Activated naive CD8-positive, alpha-beta T cell treated with anti-CD3 and anti-CD28 coated beads for 36 hours (primary cell): ENCODE data around the gene TMEM117. TPM values are rescaled to one million over a fixed set of nuclear protein-coding genes. Genes with fewer than 3 reads are reported as not detected.

ENCODE experiments used
- DNase-seq: peaks from one replicate; pipeline ENCODE4 v3.0.0; 2021
- H3K27ac Mint-ChIP-seq: one replicate; pipeline ENCODE4 v1.8.0; 2022; ENCODE audit warnings: mild to moderate bottlenecking, moderate library complexity, mixed read lengths
- H3K27me3 Mint-ChIP-seq: one replicate; pipeline ENCODE4 v1.8.0; 2022; ENCODE audit warnings: mild to moderate bottlenecking, mixed read lengths
- H3K36me3 Mint-ChIP-seq: one replicate; pipeline ENCODE4 v1.8.0; 2021; ENCODE audit warnings: mild to moderate bottlenecking, mixed read lengths
- H3K4me1 Mint-ChIP-seq: one replicate; pipeline ENCODE4 v1.8.0; 2021; ENCODE audit warnings: mixed read lengths
- H3K4me3 Mint-ChIP-seq: one replicate; pipeline ENCODE4 v1.8.0; 2022; ENCODE audit warnings: mild to moderate bottlenecking, moderate library complexity, mixed read lengths
- H3K9me3 Mint-ChIP-seq: one replicate; pipeline ENCODE4 v1.8.0; 2022; ENCODE audit warnings: mixed read lengths
- total RNA-seq, 2 experiments: library from RNA; stranded (reverse); gene quantifications; one replicate each; pipeline ENCODE4 v1.2.3, GENCODE V29; 2021

TMEM117 gene
- total RNA-seq, 2 experiments from 2014 or later = 0.68 to 0.74 TPM

DNA sequence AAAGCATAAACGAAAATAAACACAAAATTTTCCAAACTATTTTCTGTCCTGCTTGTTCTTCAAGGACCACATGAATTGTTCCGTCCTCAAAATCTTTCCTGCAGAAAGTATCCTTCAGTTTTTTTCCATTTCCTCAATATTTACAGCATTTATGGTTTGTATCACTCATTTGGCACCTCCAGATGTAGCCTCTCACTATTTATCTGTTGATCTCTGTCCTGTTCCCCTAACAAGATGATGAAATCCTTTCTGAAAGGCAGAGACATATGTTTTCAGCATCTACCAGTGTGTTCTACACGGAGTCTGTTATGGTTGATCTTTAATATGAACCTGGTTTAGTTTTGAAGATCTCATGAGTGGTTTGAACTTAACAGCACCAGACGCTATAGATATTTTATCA, 550.1 kb downstream of the TMEM117 start:
- Mint-ChIP-seq H3K9me3 (no peaks in the 10 kb centered on the region), H3K36me3 (peaks cover 4% of the 10 kb centered on the region), H3K4me3 (no peak overlapping the region), H3K4me1 (no peaks in the 10 kb centered on the region), H3K27me3 (no peaks in the 10 kb centered on the region), H3K27ac (no peak overlapping the region)
- DNase-seq = no peak

DNA sequence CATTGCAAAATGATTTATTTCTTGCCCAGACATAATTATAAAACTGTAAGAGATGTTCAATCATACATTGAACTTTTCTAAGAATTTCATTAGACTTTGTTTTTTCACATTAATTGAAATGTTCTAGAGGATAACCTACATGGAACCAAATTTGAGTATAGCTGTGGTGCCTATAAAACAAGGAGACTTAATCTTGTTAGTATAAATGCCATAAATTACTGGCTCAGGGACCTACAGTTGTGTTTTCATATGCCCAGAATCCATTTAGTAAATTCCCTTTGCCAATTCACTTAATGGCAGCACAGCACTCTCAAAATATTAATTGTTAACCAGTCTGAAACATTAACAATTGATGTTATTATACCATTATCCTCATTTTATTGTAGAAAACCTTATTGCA, 551.7 kb downstream of the TMEM117 start:
- Mint-ChIP-seq H3K4me1 (no peaks in the 10 kb centered on the region), H3K27ac (no peak overlapping the region), H3K27me3 (no peaks in the 10 kb centered on the region), H3K4me3 (no peak overlapping the region), H3K9me3 (no peaks in the 10 kb centered on the region), H3K36me3 (peaks cover 4% of the 10 kb centered on the region)
- DNase-seq = no peak

DNA sequence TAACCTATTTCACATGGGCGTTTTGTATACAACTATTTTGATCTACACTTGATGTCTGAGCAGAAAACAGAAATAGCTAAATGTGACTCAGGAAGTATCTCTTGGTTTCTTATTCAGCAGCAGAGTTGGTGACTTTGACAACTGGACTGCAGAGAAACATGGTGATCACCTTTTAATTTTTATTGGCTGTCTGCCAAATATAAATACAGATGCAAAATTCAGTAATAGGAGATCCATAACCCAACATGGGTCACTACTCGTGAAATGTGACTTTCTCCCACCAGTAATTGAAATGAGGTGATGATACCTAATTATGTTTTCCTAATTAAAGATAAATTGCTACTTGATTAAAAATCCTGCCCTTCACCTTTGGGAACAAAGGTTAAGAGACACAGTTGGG, 553.2 kb downstream of the TMEM117 start:
- H3K9me3 Mint-ChIP-seq = no peaks in the 10 kb centered on the region
- no peak overlapping the region for H3K27ac Mint-ChIP-seq
- no peaks in the 10 kb centered on the region for H3K27me3 Mint-ChIP-seq
- H3K36me3 Mint-ChIP-seq = peaks cover 4% of the 10 kb centered on the region
- no peak for DNase-seq
- H3K4me1 Mint-ChIP-seq = no peaks in the 10 kb centered on the region
- no peak overlapping the region for H3K4me3 Mint-ChIP-seq

GRCh38 chr12:44389896-44390295, 554.0 kb downstream of the TMEM117 start:
- peaks cover 4% of the 10 kb centered on the region for H3K36me3 Mint-ChIP-seq
- no peaks in the 10 kb centered on the region for H3K27me3 Mint-ChIP-seq
- DNase-seq = no peak
- H3K27ac Mint-ChIP-seq = no peak overlapping the region
- no peaks in the 10 kb centered on the region for H3K9me3 Mint-ChIP-seq
- no peaks in the 10 kb centered on the region for H3K4me1 Mint-ChIP-seq
- H3K4me3 Mint-ChIP-seq = no peak overlapping the region

DNA sequence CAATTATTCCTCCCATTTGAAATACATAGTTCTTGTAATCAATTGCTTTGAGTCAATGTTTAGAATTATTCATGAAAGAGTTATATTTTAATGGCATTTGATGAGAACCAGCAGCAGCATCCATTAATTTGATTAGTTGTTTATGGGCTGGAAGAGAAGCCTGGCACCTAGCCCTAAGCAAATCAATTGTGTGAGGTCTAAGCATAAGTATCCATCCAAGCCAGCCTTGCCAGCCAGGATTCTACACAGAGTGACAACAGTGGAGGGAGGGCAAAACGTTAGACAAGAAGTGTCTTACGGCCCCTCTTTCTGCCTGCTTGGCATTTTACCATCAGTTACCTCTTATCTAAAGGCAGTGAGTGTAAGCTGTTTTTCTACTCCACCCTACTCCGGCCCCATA, 561.8 kb downstream of the TMEM117 start:
- Mint-ChIP-seq H3K36me3 (no peaks in the 10 kb centered on the region), H3K9me3 (peaks cover 1% of the 10 kb centered on the region), H3K4me3 (no peak overlapping the region), H3K27ac (no peak overlapping the region), H3K4me1 (no peaks in the 10 kb centered on the region), H3K27me3 (no peaks in the 10 kb centered on the region)
- DNase-seq = no peak

DNA sequence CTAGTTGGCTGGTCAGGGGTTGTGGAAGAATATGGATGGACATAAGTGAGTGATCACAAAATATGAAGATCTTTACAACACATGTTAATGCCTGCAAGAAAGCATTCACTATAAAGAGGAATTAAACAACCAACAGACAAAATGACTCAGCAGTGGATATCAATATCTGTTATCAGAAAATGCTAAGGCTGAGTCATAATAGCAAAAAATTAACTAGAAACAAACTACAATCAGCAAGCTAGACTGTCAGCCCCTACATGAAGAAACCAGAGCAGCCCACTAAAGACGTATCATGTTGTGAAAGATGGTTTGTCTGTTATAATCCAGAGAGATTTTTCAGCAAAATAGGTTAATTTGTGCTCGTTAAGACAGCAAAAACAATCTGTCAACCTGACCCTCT, 567.3 kb downstream of the TMEM117 start:
- no peaks in the 10 kb centered on the region for H3K36me3 Mint-ChIP-seq
- H3K27ac Mint-ChIP-seq = no peak overlapping the region
- peaks cover 28% of the 10 kb centered on the region for H3K27me3 Mint-ChIP-seq
- peaks cover 1% of the 10 kb centered on the region for H3K9me3 Mint-ChIP-seq
- H3K4me3 Mint-ChIP-seq = no peak overlapping the region
- no peak for DNase-seq
- H3K4me1 Mint-ChIP-seq = no peaks in the 10 kb centered on the region

- no peaks in the 10 kb centered on the region for H3K4me1 Mint-ChIP-seq
- peaks cover 1% of the 10 kb centered on the region for H3K9me3 Mint-ChIP-seq
- H3K36me3 Mint-ChIP-seq = no peaks in the 10 kb centered on the region
- DNase-seq = no peak
- H3K27me3 Mint-ChIP-seq = peaks cover 34% of the 10 kb centered on the region
- H3K27ac Mint-ChIP-seq = no peak overlapping the region
- H3K4me3 Mint-ChIP-seq = no peak overlapping the region
These were observed 569.4 kb downstream of the TMEM117 start for GRCh38 chr12:44405297-44405696.

DNA sequence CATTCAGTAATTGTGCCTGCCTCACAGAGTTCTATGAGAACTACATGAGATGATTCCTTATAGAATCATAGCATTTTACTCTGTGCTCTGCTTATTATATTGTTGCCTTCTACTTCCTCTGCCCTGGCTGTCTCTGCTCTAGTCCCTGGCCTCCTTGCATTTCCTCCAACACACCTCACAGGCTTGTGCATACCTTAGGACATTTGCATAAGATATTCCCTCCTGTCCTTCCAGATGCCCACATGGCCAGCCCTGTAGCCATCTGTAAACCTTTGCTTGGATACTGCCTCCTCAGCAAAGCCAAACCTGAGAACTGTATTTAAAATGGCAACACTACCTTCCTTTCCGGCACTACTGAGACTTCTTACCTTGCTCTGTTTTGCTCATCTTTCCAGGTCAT, 586.7 kb downstream of the TMEM117 start:
- Mint-ChIP-seq H3K27ac (no peak overlapping the region), H3K9me3 (no peaks in the 10 kb centered on the region), H3K4me1 (no peaks in the 10 kb centered on the region), H3K27me3 (peaks cover 12% of the 10 kb centered on the region), H3K36me3 (no peaks in the 10 kb centered on the region), H3K4me3 (no peak overlapping the region)
- no peak for DNase-seq

DNA sequence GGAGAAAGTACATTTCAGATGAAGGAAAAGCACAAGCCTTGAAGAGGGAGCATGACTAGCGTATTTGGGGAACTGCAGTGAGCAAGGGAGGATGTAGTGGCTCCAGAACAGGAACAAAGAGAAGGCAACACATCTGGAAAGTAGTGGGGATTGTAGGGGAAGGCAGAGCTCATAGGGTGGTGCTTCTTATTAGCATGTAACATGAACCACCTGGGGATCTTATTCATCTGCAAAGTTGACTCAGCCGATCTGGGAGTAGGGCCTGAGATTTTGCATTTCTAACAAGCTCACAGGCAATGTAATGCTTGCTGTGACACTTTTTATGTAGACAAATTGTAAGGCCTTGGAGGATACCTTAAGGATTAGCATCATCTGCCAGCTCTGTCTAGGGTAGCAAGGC, 592.9 kb downstream of the TMEM117 start:
- Mint-ChIP-seq H3K27ac (no peak overlapping the region), H3K4me1 (no peaks in the 10 kb centered on the region), H3K4me3 (no peak overlapping the region), H3K9me3 (no peaks in the 10 kb centered on the region), H3K27me3 (peaks cover 5% of the 10 kb centered on the region), H3K36me3 (no peaks in the 10 kb centered on the region)
- DNase-seq = no peak

GRCh38 chr12:44431647-44432343, 595.9 kb downstream of the TMEM117 start:
- Mint-ChIP-seq H3K36me3 (no peaks in the 10 kb centered on the region), H3K9me3 (no peaks in the 10 kb centered on the region), H3K4me1 (no peaks in the 10 kb centered on the region), H3K27me3 (peaks cover 5% of the 10 kb centered on the region), H3K4me3 (no peak overlapping the region), H3K27ac (no peak overlapping the region)
- no peak for DNase-seq

GRCh38 chr12:44433659-44434058, 597.8 kb downstream of the TMEM117 start:
- H3K27ac Mint-ChIP-seq = no peak overlapping the region
- no peak for DNase-seq
- no peaks in the 10 kb centered on the region for H3K36me3 Mint-ChIP-seq
- H3K4me3 Mint-ChIP-seq = no peak overlapping the region
- no peaks in the 10 kb centered on the region for H3K4me1 Mint-ChIP-seq
- peaks cover 5% of the 10 kb centered on the region for H3K27me3 Mint-ChIP-seq
- no peaks in the 10 kb centered on the region for H3K9me3 Mint-ChIP-seq

DNA sequence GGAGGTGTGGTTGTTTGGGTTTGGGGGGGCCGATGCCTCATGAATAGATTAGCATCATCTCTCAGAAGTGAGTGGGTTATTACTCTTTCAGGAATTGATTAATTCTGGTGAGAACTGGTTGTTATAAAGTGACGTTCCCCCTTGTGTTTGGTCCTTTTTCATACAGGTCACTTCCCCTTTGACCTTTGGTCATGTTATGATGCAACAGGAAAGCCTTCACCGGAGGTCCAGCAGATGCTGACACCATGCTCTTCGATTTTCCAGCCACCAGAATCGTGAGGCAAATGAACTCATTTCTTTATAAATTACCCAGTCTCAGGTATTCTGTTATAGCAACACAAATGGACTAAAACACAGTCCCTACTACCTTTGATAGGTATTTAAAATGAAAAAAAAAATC, 600.9 kb downstream of the TMEM117 start:
- Mint-ChIP-seq H3K36me3 (no peaks in the 10 kb centered on the region), H3K27ac (no peak overlapping the region), H3K27me3 (peaks cover 5% of the 10 kb centered on the region), H3K9me3 (no peaks in the 10 kb centered on the region), H3K4me3 (no peak overlapping the region), H3K4me1 (no peaks in the 10 kb centered on the region)
- no peak for DNase-seq

Other genes starting within 250 kb of the TMEM117 start
- 10 to 100 TPM; 26.7 to 32.4 TPM for gene PUS7L, start 77.3 kb upstream of the TMEM117 start, total RNA-seq
- 10 to 100 TPM; 20.1 to 20.9 TPM for gene IRAK4, start 77.1 kb upstream of the TMEM117 start, total RNA-seq
- 10 to 100 TPM; 24.3 to 24.4 TPM for gene TWF1, start 29.8 kb upstream of the TMEM117 start, total RNA-seq